Activated T-cell treated with anti-CD3 and anti-CD28 coated beads, Interleukin-2, amount 50 U/mL, for 48 hours (primary cell): ENCODE measurements around the gene FBXO24.

Source experiments
- DNase-seq, 2 experiments: peaks; one replicate each; pipeline ENCODE4 v3.0.0-alpha.2; 2020

FBXO24 gene

DNA sequence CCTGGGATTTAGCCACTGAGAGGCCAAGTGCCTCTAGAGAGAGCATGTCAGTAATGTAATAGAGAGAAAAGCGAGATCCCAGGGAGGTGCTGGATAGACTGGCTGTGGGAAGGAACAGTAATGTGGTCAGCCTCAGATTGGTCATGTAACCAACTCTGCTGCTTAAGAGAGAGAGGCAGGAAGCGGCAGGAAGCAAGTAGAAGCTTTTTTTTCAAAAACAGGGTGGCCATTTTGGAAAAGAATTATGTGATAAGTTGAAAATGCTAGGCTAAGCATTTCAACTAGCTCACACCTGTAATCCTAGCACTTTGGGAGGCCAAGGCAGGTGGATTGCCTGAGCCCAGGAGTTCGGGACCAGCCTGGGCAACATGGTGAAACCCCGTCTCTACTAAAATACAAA, 12.3 kb downstream of the FBXO24 start:
- DNase-seq: no peak

DNA sequence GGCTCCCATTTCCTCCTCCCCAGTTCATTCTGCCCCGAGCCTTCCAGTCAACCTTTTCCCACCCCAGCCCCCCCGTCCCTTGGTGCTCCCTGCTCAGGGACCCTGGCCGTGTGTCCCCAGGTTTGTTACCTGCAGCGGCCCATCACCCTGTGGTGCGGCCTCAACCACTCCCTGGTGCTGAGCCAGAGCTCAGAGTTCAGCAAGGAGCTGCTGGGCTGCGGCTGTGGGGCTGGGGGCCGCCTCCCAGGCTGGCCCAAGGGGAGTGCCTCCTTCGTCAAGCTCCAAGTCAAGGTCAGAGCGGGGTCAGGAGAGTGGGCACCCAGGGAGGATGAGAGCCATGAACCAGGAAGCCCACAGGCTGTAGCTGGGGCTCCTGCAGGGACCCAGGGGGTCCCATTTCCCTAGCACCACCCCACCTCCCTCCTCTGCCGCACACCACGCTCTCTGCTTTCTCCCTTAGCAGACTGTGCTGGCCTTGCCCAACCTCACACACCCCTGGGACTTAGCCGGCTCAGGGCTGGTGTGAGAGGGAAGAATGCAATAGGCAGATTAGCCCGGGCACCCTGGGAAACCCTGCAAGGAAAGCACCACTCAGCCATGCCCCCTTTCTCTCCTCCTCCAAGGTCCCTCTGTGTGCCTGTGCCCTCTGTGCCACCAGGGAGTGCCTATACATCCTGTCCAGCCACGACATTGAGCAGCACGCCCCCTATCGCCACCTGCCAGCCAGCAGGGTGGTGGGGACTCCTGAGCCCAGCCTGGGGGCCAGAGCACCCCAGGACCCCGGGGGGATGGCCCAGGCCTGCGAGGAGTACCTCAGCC, 14.0 kb downstream of the FBXO24 start:
- DNase-seq: no peak

DNA sequence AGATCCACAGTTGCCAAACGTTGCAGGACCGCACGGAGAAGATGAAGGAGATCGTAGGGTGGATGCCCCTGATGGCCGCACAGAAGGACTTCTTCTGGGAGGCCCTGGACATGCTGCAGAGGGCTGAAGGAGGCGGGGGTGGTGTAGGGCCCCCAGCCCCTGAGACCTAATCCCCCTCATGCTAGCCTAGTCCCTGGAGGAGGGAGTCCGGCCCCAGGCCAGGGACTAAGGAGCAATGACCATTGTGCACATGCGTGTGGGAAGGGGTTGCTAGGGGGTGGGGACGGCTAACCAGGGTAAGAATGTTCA, 14.6 kb downstream of the FBXO24 start:
- DNase-seq: no peak

DNA sequence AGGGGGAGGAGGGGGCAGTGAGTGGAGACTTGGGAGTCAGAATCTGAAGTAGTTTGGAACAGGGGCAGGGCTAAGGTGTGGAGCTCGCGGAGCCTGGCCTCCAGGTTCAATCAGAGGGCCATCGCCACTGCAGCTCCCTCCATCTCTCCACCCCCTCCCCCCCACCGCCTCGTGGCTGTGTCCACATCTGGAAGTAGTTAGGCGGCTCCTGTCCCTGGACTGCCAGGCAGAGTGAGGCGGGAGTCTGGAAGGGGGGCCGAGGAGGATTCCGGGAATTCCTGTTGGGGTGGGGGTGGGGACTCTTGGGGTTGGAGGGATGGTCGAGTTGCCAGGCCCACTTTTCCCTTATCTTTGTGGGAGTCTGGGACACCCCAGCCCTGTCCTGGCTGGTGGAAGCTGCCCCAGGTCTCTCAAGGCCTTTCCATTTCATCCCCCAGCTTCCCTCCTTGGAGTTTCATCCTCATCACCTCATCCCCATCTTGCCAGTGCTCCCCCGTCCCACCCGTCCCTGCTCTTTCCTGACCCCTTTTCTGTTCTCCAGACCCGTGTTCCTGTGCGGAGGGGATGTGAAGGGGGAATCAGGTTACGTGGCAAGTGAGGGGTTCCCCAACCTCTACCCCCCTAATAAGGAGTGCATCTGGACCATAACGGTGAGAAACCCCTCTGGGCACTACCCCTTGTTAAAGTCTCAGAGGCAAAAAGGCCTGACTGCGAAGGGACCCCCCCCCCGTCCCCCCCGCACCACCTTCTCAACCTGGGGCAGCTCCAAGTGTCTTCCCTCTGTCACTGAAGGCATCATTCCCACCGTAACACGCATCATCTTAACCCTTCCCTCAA, 17.0 kb downstream of the FBXO24 start:
- no peak for DNase-seq

DNA sequence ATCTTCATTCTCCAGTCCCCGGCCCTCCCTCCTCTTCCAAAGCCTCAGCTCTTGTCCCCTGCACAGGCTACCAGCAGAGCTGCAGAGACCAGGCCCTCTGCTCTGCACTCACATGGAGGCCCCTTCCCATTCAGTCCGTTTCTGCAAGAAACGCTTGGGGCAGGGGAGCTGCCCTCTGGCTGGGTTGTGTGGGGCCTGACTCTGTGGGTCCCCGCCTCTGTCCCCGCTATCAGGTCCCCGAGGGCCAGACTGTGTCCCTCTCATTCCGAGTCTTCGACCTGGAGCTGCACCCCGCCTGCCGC, 17.5 kb downstream of the FBXO24 start:
- no peak for DNase-seq

DNA sequence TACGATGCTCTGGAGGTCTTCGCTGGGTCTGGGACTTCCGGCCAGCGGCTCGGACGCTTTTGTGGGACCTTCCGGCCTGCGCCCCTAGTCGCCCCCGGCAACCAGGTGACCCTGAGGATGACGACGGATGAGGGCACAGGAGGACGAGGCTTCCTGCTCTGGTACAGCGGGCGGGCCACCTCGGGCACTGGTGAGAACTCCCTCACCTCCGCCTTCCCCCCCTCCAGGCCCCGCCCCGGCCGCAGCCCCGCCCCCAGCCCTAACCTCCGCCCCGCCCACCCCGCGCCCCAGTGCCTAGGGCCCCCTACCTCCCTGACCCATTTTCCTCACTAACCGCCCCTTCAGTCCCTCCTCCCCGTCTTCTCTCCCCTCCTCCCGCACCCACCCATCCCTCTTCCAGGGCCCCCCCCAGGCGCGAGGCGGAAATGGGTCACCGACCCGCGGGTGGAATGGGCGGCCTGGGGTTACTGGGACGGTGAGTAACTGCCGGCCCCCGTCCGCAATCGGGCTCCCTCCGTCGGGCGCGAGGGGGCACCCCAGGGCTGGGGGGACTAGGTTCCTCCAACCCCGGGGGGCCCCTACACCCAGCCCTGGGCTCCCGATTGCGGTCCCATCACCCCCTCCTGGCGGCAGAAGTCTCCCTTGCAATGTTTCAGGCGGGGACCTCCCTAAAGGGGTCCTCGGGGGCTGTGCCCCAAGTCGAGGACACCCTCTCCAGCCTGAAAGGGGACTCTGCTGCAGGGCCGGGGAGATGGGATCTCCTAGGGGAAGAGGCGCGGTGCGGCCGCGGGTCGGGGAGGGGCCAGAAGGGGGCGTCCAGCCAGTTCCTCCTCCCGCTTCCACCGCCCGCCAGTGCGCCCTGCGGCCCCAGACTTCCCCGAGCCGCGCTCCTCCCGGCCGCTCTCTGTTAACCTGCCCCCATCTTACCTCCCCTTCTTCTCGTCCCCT, 18.2 kb downstream of the FBXO24 start:
- peak; percentile 89 for DNase-seq

DNA sequence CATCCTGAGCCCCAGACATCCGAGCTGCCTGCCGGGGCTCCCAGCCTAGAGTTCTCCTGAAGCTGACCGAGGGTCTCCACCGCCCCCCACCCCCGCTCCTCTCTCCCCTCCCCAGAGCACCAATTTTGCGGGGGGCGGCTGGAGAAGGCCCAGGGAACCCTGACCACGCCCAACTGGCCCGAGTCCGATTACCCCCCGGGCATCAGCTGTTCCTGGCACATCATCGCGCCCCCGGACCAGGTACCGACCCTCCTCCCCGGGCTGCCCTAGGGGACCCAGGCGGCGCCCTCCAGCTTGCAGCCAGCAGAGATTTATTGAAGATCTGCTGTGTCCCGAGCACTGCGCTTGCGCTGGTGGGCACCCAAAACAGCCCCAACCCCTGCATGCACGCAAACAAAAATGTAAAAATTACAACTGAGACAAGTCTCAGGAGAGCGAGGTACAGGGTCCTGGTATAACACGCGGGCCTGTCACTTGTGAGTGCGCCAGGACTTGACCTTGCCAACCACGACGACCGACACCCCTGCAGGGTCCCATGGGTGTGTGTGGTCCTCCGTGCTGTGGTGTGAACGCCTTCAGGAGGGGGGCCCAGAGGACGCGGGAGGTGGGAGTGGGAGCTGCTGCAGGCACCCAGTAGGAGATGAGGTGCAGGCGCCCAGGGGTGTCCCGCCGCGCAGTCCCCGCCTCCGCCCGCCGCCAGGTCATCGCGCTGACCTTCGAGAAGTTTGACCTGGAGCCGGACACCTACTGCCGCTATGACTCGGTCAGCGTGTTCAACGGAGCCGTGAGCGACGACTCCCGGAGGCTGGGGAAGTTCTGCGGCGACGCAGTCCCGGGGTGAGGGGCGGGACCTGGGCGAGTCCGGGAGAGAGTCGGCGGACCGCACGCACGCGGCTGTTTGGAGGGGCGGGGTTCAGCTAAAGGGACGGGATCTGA, 19.1 kb downstream of the FBXO24 start:
- peak; percentile 62 to 66 for DNase-seq

DNA sequence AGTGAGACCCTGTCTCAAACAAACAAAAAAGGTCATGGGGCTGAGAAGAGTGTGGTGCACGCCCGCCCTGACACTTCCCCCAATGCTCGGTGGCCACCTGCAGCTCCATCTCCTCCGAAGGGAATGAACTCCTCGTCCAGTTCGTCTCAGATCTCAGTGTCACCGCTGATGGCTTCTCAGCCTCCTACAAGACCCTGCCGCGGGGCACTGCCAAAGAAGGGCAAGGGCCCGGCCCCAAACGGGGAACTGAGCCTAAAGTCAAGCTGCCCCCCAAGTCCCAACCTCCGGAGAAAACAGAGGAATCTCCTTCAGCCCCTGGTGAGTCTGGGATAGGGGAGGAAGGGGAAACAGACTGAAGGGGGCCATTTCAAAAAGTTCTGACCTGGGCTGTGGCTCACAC, 20.2 kb downstream of the FBXO24 start:
- no peak for DNase-seq

DNA sequence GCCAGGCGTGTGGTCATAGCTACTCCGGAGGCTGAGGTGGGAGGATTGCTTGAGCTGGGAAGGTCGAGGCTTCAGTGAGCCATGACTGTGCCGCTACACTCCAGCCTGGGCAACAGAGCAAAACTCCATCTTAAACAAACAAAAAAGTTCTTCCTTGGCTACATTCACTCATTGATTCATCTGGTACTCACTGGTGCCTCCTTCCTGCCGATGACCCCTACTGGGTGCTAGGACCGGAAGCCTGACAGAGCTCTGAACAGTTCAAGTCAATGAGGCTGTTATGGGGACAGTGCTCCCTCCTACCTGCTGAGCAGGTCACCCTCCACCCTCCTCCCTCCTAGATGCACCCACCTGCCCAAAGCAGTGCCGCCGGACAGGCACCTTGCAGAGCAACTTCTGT, 21.0 kb downstream of the FBXO24 start:
- no peak for DNase-seq

DNA sequence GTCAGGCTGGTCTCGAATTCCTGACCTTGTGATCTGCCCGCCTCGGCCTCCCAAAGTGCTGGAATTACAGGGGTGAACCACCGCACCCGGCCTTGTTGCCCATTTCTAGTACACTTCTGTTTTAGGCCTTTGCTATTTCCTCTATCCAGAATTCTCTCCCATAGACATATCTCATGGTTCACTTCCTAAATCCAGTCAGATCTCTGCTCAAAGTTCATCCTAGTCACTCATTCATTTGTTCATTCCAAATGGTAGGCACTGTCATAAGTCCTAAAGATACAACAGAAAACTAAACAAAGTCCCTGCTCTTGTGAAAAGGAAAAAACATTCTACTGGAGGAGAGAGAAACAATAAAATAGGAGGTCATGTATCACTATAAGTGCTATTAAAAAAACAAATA, 23.8 kb downstream of the FBXO24 start:
- no peak for DNase-seq

DNA sequence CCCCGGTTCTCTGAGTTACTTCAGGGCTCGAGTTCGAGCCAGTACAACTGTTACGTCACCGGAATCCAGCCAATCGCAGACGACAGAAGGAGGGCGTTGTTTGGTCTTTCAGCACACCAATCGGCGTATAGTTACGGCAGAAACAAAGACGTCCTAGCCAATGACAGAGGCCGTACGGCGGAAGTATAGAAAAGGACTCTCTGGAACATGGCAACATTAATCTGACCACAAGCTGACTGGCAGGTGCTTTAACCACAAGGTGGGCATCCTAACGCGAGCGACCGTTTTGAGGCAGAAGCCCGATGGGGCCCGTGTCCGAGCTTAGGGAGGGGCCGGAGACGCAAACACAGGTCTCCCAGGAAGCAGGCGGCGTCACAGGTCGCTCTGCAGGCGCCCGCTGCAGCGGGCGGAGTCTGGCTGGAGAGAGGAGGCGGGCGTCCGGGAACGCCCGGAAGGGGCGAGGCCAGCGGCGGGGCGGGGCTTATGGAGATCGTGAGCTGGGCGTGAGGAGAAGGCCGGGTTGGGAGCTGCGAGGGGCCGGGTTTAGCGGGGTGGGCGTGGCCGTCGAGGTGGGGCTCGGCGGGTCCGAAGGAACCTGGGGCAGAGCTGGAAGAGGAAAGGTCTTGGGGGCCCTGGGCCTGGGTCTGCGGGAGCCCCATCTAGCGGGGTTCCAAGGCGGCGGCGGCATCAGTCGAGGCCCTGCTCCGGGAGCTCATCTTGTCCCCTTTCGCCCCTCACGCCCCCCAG, 26.0 kb downstream of the FBXO24 start, which contains the start of gene MOSPD3:
Gene MOSPD3 (plus strand): TSS at position 558 of the 747 bp plus-strand sequence. CDS start 252 bp downstream, outside the sequence.
- peak; percentile 99 for DNase-seq

DNA sequence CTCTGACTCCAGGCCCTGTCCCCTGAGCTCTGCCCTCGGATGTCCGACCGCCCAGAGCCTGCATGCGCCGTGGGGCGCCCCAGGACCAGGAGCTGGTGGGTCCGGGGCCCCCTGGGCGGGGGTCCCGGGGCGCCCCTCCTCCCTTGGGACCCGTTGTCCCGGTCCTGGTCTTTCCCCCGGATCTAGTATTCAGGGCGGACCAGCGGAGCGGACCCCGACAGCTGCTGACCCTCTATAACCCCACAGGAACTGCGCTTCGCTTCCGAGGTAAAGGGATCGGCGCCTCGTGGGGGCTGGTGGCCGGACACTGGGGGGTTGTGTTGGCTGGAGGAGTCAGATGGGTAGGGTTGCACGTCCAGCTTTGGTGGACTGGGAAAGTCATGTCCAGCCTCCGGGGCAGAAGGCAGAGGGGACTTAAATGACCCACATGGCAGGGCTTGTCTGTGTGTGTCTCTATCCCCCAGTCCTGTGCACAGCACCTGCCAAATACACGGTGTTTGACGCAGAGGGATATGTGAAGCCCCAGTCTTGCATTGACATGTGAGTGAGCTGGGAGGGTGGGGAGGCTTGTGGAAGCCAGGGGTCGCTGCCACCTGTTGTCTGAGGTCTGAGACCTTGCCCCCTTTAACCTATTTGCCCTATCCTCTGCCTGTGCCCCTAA, 26.7 kb downstream of the FBXO24 start:
- peak in 1 of 2 experiments; percentile 33 for DNase-seq

DNA sequence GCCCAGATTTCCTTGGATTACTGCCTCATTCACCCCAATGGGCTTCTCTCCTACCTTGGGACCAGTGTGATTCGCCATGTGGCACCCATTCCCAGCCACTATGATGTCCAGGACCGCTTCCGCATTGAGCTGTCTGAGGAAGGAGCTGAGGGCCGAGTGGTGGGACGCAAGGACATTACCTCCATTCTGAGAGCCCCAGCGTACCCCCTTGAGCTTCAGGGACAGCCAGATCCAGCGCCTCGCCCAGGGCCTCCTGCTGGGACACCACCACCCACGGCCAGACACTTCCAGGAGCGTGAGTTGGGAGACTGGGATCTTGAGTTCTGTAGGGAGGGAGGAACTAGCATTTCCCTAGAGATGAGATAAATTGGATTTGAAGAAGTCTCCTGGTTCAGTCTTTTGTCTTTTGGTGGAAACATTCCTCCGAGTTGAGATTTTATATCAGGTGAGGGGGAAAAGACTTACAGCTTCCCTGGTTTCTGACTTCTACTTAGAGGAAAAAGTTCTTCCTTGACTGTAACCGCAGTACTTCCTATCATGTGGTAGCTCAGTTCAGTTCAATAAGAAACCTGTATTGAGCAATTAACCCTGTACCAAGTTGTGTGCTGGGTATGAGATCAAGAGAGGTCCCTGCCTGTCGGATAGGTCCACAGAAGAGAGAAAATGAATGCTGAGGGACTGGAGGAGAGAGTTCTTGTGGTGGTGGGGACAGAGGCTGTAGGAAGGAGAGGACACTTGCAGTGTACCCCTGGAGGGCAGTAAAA, 27.5 kb downstream of the FBXO24 start:
- DNase-seq: no peak

DNA sequence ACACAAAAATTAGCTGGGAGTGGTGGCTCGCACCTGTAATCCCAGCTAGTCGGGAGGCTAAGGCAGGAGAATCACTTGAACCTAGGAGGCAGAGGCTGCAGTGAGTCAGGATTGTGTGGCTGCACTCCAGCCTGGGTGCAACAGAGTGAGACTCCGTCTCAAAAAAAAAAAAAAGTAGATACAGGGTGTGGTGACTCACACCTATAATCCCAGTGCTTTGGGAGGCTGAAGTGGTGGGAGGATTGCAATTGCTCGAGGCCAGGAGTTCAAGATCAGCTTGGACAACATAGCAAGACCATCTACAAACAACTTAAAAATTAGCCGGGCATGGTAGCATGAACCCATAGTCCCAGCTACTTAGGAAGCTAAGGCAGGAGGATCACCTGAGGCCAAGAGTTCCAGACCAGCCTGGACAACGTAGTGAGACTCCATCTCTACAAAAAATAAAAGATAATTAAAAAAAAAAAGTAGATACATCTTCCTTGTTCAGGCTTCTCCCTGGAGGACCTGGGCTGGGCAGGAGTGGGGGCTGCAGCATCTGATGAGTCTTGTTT, 28.3 kb downstream of the FBXO24 start:
- no peak for DNase-seq

DNA sequence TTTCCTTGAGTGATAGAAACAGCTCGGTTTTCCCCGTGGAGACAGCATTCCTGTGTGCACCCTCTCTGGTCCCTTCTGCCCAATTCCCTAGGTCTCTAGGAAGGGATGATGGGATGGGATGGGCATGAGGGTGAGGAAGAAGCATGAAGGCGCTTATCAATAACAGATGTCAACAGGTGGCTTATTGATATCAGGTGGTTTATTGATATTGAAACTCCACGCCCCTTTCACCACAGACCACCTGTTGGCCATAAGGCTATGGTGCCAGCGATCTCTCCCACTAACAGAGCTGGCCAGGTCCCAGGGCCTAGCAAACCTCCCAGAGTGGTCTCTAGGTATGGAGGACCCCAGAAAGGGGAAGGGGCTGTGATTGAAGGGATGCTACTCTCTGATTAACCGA, 34.1 kb downstream of the FBXO24 start:
- no peak for DNase-seq

DNA sequence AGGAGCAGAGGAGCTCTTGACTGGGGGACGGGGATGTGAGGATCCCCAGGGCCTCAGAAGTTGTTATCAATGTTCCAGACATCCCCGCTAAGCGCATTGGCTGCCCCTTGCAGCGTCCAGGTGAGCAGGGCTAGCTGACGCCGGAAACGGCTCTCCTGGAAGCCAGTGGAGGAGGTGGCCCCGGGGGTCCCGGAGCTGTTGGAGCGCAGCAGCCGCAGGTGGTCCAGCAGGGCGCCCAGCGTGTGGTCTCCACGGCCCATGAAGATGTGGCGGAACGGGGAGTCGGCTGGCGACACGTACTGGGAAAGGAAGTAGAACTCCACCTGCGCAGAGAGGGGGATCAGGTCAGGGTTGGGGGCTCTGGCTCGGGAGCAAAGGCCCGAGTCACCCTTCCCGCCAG, 34.7 kb downstream of the FBXO24 start:
- no peak for DNase-seq

DNA sequence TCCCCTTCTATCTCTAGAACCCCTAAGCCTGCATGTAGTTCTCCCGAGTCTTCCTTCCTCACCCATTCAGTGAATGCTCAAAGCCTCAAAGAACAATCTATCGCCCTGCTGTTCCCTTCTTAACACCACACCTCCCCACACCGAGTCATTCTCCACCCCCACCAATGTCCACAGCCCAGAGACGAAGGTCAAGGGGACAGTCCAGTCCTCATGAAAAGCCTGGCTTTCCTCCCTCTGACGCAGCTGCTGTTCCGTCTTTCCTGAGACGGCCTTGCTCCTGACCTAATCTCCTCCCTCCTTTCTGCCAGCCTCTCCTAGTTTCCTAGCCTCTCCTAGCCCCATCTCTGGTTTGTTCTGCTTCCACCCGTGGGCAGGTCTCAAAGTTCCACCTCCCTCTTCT, 35.4 kb downstream of the FBXO24 start:
- no peak for DNase-seq

DNA sequence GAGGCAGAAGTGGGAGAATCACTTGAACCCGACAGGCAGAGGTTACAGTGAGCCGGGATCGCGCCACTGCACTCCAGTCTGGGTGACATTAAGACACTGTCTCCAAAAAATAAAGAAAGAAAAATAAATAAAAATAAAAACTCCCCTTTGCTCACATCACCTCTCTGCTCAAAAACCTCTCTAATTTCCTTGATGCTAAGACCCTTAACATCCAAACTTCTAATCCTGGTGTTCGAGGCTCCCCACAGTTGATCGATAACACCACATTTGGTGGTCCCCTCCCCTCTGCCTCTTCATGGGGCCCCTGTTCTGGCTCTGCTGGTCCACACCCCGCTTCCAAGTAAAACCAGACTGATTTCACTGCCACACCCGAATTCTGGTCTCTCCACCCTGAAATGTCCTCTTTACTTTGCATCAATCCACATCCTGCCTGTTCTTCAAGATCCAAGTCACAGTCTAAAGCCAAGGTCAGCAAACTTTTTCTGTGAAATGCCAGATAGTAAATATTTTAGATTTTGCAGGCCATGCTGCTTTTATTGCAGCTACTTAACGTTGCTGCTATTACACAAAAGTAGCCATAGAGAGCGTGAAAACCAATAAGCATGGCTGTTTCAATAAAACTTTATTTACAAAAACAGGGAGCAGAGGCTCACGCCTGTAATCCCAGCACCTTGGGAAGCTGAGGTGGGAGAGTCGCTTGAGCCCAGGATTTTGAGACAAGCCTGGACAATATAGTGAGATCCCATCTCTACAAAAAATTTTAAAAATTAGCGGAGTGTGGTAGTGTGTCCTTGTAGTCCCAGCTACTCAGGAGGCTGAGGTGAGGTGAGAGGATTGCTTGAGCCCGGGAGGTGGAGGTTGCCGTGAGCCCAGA, 38.1 kb downstream of the FBXO24 start:
- no peak for DNase-seq

DNA sequence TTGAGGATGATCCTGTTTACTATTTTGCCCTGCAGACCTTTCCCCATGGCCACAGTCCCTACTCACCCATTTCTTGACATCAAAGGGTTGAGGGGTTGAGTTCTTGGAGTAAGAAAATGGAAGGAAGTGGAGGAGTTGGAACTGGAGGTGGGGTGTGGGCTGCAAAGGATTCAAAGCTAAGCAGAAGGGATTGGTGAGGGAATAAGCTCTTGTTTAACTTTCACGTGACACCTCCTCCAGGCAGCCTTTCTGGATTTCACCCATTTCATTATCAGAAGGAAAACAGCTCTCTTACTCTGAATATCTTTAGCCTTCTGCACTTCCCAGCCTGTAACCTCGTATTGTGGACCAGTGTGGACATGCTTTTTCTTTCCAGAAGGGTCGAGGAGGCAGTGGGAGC, 39.9 kb downstream of the FBXO24 start:
- no peak for DNase-seq
